Caco-2 (cell line): ENCODE results near the gene NUMB. TPM values are rescaled to one million over a fixed set of nuclear protein-coding genes. Genes with fewer than 3 reads are reported as not detected.

Experiments
- BruUV-seq: library from RNA; stranded (reverse); fragments of 400-500 nt; replicated peaks from 2 replicates; lab custom pipeline; 2021; lab: Mats Ljungman, UMichigan
- CTCF ChIA-PET: fragments of 300-600 bp; sonication (Branson Sonifier 250); formaldehyde crosslinking; loops from one replicate; lab custom pipeline; 2022; ENCODE audit warnings: antibody characterized with exemption; lab: Charles Lee
- POLR2A ChIA-PET: fragments of 300-600 bp; sonication (Branson Sonifier 250); formaldehyde crosslinking; loops from one replicate; lab custom pipeline; 2022; ENCODE audit warnings: antibody characterized with exemption; lab: Charles Lee
- DNase-seq, 2 experiments: peaks; one replicate each; pipeline versions ENCODE4 v3.0.0 to v3.0.0-alpha.2; 2020 to 2022
- H3K27me3 ChIP-seq: replicated peaks from 2 replicates; pipeline ENCODE4 v1.6.0; 2011; ENCODE audit warnings: low read length; ENCODE audit not compliant: control insufficient read depth, insufficient read depth
- H3K36me3 ChIP-seq: 2 replicates; pipeline ENCODE4 v1.5.1; 2011; ENCODE audit warnings: low read length; ENCODE audit not compliant: control insufficient read depth, insufficient read depth
- H3K4me1 ChIP-seq: fragments of 250-450 bp; sonication (Bioruptor Pico); 2 replicates; pipeline ENCODE4 v1.5.1; 2020; ENCODE audit warnings: mild to moderate bottlenecking
- H3K4me3 ChIP-seq: 2 replicates; pipeline ENCODE4 v1.5.1; 2011; ENCODE audit warnings: low read depth, mild to moderate bottlenecking, control low read depth, low read length
- H3K9me3 ChIP-seq: fragments of 250-450 bp; sonication (Bioruptor Pico); 2 replicates; pipeline ENCODE4 v1.5.1; 2020; ENCODE audit warnings: mild to moderate bottlenecking, moderate library complexity
- H3K27ac Mint-ChIP-seq: one replicate; pipeline ENCODE4 v1.8.0; 2022; ENCODE audit warnings: mixed read lengths; ENCODE audit not compliant: unreplicated experiment
- H3K27me3 Mint-ChIP-seq: one replicate; pipeline ENCODE4 v1.8.0; 2022; ENCODE audit warnings: mixed read lengths; ENCODE audit not compliant: insufficient read depth, unreplicated experiment
- H3K36me3 Mint-ChIP-seq: one replicate; pipeline ENCODE4 v1.8.0; 2022; ENCODE audit warnings: mild to moderate bottlenecking, mixed read lengths; ENCODE audit not compliant: insufficient read depth, unreplicated experiment
- H3K4me1 Mint-ChIP-seq: one replicate; pipeline ENCODE4 v1.8.0; 2022; ENCODE audit warnings: low read depth, mixed read lengths; ENCODE audit not compliant: unreplicated experiment
- H3K4me3 Mint-ChIP-seq: one replicate; pipeline ENCODE4 v1.8.0; 2022; ENCODE audit warnings: mild to moderate bottlenecking, moderate library complexity, mixed read lengths; ENCODE audit not compliant: unreplicated experiment
- H3K9me3 Mint-ChIP-seq: one replicate; pipeline ENCODE4 v1.8.0; 2022; ENCODE audit warnings: mixed read lengths; ENCODE audit not compliant: unreplicated experiment
- intact Hi-C: fragments of 100-400 bp; cut with micrococcal nuclease; formaldehyde crosslinking; loops from one replicate; pipeline ENCODE4 v1.10.0; 2022; ENCODE audit not compliant: unreplicated experiment
- total RNA-seq: library from RNA; stranded (reverse); gene quantifications from 2 replicates; pipeline ENCODE4 v1.2.3, GENCODE V29; 2022
- TF ChIP-seq, protein P1 (sequence below), 2 experiments: fragments of 200-600 bp in 1 of 2; IDR thresholded peaks; 1 replicate in 1 of 2; 2 replicates in 1 of 2; pipeline versions ENCODE4 v1.5.1 to v1.8.0; 2011 to 2022; ENCODE audit warnings: antibody characterized with exemption in 1 of 2, control low read depth in 1 of 2, inconsistent platforms in 1 of 2, low read depth in 1 of 2, low read length in 1 of 2, mild to moderate bottlenecking in 1 of 2, moderate library complexity in 1 of 2; ENCODE audit not compliant: insufficient read depth in 1 of 2, severe bottlenecking in 1 of 2, unreplicated experiment in 1 of 2

NUMB gene
- total RNA-seq, 1 experiment from 2014 or later = 67.6 TPM

DNA sequence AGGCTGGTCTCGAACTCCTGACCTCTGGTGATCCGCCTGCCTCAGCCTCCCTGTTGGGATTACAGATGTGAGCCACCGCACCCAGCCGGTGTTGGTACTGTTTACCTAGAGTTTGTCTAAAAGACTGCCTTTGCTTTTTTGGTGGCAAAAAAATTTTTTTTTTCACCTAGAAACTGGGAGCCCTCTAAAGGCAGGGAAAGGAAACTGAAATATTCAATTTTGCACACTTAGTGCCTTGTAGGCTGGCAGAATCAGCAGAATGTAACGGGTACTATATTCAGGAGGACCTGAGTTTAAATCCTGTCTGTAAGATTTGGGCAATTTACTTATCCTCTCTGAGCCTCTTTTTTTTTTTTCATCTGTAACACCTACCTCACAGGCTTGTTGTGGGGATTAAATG, 177.4 kb downstream of the NUMB start:
- TF ChIP-seq, protein P1, sequence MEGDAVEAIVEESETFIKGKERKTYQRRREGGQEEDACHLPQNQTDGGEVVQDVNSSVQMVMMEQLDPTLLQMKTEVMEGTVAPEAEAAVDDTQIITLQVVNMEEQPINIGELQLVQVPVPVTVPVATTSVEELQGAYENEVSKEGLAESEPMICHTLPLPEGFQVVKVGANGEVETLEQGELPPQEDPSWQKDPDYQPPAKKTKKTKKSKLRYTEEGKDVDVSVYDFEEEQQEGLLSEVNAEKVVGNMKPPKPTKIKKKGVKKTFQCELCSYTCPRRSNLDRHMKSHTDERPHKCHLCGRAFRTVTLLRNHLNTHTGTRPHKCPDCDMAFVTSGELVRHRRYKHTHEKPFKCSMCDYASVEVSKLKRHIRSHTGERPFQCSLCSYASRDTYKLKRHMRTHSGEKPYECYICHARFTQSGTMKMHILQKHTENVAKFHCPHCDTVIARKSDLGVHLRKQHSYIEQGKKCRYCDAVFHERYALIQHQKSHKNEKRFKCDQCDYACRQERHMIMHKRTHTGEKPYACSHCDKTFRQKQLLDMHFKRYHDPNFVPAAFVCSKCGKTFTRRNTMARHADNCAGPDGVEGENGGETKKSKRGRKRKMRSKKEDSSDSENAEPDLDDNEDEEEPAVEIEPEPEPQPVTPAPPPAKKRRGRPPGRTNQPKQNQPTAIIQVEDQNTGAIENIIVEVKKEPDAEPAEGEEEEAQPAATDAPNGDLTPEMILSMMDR (IDR thresholded peaks at IDR 0.05; ENCODE audit: insufficient read depth in 1 of 2, low read depth in 1 of 2, low read length in 1 of 2, severe bottlenecking in 1 of 2, unreplicated experiment in 1 of 2) = peak in 1 of 2 experiments; percentile 18
- H3K27ac Mint-ChIP-seq = no peak overlapping the region
- H3K4me3 Mint-ChIP-seq = no peak overlapping the region
- H3K9me3 Mint-ChIP-seq = no peaks in the 10 kb centered on the region
- H3K4me1 ChIP-seq = no peaks in the 10 kb centered on the region
- H3K4me1 Mint-ChIP-seq = peaks cover 6% of the 10 kb centered on the region
- BruUV-seq = no TSS peak
- no peaks in the 10 kb centered on the region for H3K9me3 ChIP-seq
- CTCF ChIA-PET = no interaction called here
- intact Hi-C loops = loop anchor here (5.0 kb wide), 2 partner anchors 44 to 191 kb away; partner anchors contain the start of gene PAPLN
- H3K27me3 Mint-ChIP-seq = no peaks in the 10 kb centered on the region
- no peaks in the 10 kb centered on the region for H3K27me3 ChIP-seq
- DNase-seq = no peak
- POLR2A ChIA-PET = no interaction called here
- H3K36me3 Mint-ChIP-seq = peaks cover 57% of the 10 kb centered on the region
- H3K4me3 ChIP-seq = no peak overlapping the region
- peaks cover 2% of the 10 kb centered on the region for H3K36me3 ChIP-seq

- Histone ChIP-seq H3K27me3 (no peaks in the 10 kb centered on the region), H3K36me3 (peaks cover 2% of the 10 kb centered on the region), H3K4me1 (no peaks in the 10 kb centered on the region), H3K4me3 (no peak overlapping the region), H3K9me3 (no peaks in the 10 kb centered on the region)
- ChIA-PET CTCF (no interaction called here), POLR2A (interaction anchor here (0.6 kb wide), 1 partner anchor 188 kb away, joined by 6 read pairs; no protein-coding TSS in a partner anchor)
- Mint-ChIP-seq H3K9me3 (no peaks in the 10 kb centered on the region), H3K4me3 (no peak overlapping the region), H3K27ac (no peak overlapping the region), H3K27me3 (no peaks in the 10 kb centered on the region), H3K4me1 (peaks cover 6% of the 10 kb centered on the region), H3K36me3 (peaks cover 51% of the 10 kb centered on the region)
- intact Hi-C loops = no loop called here
- no peak for DNase-seq
- BruUV-seq = no TSS peak
- TF ChIP-seq, protein P1 (IDR thresholded peaks at IDR 0.05; ENCODE audit: insufficient read depth in 1 of 2, low read depth in 1 of 2, low read length in 1 of 2, severe bottlenecking in 1 of 2, unreplicated experiment in 1 of 2) = no peak
Measured at GRCh38 chr14:73277376-73277775, 181.0 kb downstream of the NUMB start.

- intact Hi-C loops = no loop called here
- no TSS peak for BruUV-seq
- Mint-ChIP-seq H3K9me3 (no peaks in the 10 kb centered on the region), H3K27me3 (no peaks in the 10 kb centered on the region), H3K36me3 (peaks cover 49% of the 10 kb centered on the region), H3K4me3 (no peak overlapping the region), H3K27ac (no peak overlapping the region), H3K4me1 (peaks cover 2% of the 10 kb centered on the region)
- CTCF ChIA-PET = no interaction called here
- no peak overlapping the region for H3K4me3 ChIP-seq
- no peaks in the 10 kb centered on the region for H3K36me3 ChIP-seq
- no peaks in the 10 kb centered on the region for H3K27me3 ChIP-seq
- POLR2A ChIA-PET = interaction anchor here (0.6 kb wide), 1 partner anchor 188 kb away, joined by 6 read pairs; no protein-coding TSS in a partner anchor
- no peaks in the 10 kb centered on the region for H3K4me1 ChIP-seq
- no peak for DNase-seq
- H3K9me3 ChIP-seq = no peaks in the 10 kb centered on the region
- TF ChIP-seq, protein P1 (IDR thresholded peaks at IDR 0.05; ENCODE audit: insufficient read depth in 1 of 2, low read depth in 1 of 2, low read length in 1 of 2, severe bottlenecking in 1 of 2, unreplicated experiment in 1 of 2) = no peak
Measured at GRCh38 chr14:73276836-73277235, 181.5 kb downstream of the NUMB start.
